ENCODE data around the gene PSPH.

Gene PSPH

DNA sequence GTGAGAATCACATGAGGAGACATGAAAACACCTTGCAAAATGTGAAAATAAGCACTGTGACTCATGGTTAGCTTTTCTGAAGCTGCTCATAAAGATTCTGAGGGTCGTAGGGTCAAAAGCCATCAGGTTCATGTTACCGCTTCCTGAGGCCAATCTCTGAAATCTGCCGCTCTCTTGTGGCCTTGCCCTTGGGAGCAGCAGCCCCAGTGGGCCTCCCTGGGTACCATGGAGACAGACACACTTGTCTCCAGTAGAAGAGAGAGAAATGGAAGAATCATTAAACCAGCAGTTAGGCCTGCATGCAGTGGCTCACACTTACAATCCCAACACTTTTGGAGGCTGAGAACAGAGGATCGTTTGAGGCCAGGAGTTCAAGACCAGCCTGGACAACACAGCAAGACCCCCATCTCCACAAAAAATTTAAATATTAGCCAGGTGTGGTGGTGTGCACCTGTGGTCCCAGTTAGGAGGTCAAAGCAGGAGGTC lies 44.0 kb downstream of the PSPH start:
- DNase-seq (ENCODE audit: low spot score) (peak; percentile 15), FAIRE-seq (no peak)

DNA sequence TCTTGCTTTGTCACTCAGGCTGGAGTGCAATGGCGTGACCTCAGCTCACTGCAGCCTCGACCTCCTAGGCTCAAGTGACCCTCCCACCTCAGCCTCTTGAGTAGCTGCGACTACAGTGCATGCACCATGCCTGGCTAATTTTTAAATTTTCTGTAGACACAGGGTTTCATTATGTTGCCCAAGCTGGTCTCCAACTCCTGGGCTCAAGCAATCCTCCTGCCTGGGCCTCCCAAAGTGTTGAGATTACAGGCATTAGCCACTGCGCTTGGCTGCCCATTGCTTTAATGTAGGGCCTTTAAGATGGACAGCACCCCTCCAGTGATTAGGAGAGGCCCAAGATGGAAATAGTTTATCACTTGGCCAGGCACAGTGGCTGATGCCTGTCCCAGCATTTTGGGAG lies 47.5 kb downstream of the PSPH start:
- no peak for DNase-seq (ENCODE audit: low spot score)
- no peak for FAIRE-seq

DNA sequence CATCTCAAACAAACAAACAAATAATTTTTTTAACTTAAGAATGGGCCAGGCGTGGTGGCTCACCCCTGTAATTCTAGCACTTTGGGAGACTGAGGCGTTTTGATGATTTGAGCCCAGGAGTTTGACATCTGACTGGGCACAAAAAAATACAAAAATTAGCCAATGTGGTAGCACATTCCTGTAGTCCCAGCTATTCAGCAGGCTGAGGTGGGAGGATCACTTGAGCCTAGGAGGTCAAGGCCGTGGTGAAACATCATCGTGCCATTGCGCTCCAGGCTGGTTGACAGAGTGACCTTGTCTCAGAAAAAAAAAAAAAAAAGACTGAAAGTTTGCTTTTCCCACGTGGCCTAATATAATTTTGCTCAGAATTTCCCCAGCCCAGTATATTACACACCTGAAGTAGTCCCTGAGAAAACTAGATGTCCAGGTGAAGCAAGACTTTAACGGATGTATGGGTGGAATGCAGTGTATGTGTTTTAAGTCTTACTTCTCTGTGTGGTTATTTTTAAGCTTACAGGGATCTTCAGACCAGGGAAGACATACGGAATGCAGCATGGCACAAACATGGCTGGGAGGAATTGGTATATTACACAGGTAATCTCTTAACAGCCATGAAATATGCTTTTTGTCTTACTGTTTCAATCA lies 54.3 kb downstream of the PSPH start:
- FAIRE-seq (no peak), DNase-seq (ENCODE audit: low spot score) (no peak)

DNA sequence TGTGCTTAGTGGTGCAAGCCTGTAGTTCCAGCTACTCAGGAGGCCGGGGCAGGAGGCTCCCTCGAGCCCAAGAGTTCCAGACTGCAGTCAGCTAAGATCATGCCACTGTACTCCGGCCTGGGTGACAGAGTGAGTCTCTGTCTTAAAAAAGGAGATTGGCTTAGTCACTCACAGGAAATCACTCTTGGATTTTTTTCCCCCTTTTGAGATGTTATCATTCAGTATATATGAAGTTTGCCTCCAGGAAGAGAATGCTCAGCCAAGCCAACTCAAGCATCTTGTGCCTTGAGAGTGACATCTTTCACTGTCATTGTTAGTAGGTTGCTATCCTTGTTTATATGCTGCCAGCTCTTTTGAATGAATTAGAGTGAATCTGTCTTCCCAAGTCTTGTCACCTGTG lies 58.9 kb downstream of the PSPH start:
- FAIRE-seq: no peak

DNA sequence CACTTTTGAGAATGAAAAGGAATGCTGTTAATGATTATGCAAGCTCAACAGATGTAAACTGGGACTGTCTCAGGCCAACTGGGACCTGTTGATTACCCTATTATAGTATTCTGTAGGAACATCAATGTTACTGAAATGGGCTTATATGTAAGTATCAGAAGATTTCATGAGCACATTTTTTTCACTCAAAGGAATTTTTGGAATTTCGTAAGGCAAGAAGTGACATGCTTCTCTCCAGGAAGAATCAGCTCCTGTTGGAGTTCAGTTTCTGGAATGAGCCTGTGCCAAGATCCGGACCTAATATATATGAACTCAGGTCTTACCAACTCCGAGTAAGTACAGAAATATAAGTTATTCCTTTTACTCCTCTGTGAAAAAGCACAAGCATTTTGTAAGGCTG lies 67.7 kb downstream of the PSPH start:
- no peak for FAIRE-seq

More for the DNA sequence above, 58.9 kb downstream of the PSPH start:
- no peak for DNase-seq (ENCODE audit: low spot score)

DNA sequence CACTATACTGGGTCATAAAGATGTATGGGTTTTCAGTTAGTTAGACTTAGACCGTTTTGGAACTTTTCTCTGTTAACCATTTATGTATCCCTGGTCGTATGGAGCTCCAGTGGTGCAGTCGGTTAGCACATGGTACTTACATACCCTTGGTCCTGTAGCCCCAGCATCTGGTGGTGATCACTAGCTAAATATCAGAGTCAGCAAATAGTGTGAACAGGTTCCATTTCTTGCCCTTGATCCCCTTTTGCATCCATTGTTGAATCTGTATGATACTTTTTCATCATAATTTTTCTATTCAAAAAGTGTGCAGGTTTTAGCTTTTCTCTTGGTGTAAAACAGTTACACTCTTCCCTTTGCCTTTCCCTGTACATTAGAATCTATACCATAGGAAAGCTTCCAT lies 71.0 kb downstream of the PSPH start:
- DNase-seq (ENCODE audit: low spot score) (no peak), FAIRE-seq (no peak)

More for the DNA sequence above, 67.7 kb downstream of the PSPH start:
- no peak for DNase-seq (ENCODE audit: low spot score)

DNA sequence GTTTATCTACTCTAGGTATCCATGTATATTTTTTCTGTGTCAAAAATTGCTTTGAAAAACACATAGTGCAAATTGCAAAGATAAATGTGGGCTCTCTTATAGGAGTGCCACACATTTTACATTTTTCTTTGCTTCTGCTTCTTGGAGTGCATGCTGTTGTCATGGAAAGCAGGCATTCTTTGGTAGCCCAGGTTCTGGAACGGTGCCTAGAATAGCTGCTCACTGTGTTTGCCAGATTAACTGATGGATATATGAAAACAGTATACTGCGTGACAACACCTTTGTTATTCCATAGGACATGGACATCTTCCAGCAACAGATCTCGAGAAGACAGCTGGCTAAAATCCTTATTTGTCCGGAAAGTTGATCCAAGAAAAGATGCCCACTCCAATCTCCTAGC lies 73.4 kb downstream of the PSPH start:
- no peak for FAIRE-seq
- no peak for DNase-seq (ENCODE audit: low spot score)

DNA sequence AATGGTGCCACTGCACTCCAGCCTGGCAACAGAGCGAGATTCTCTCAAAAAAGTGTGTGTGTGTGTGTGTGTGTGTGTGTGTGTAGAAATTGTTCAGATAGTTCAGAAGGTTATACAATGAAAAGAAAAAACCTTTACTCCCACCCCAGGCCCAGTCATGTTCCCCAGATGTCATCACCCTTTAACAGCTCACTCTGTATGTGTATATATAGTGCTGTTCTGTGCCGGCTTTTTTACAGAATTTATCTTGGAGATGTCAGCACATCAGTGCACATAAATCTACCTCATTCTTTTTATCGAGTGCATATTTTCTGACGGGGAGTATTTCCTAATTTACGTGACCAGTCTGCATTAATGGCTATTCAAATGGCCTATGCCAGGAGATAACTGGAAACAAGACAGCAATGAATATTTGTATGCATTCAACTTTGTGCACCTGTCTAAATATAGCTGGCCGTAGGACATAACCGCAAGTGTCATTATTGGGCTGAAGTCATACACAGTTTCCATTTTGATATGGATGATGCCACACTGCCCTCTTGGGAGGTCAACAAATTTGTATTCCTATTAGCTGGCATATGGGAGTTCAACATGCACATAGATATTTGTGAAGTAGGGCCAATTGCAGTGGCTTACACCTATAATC lies 75.1 kb downstream of the PSPH start:
- no peak for FAIRE-seq

DNA sequence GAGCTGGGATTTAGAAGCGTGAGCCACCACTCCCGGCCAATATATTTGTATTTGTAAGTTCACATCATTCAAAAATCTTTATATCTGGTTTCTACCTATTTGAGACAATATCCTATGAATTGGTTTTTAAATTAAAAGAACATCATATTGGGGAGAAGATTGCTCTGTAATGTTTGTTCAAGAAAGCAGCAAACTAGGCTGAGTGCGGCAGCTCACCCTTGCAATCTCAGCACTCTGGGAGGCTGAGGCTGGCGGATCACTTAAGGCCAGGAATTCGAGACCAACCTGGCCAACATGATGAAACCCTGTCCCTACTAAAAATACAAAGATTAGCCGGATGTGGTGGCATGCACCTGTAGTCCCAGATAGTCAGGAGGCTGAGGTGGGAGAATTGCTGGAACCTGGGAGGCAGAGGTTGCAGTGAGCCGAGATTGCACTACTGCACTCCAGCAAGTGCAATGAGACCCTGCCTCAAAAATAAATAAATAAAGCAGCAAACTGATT lies 77.4 kb downstream of the PSPH start:
- no peak for DNase-seq (ENCODE audit: low spot score)
- no peak for FAIRE-seq

More for the DNA sequence above, 75.1 kb downstream of the PSPH start:
- no peak for DNase-seq (ENCODE audit: low spot score)

DNA sequence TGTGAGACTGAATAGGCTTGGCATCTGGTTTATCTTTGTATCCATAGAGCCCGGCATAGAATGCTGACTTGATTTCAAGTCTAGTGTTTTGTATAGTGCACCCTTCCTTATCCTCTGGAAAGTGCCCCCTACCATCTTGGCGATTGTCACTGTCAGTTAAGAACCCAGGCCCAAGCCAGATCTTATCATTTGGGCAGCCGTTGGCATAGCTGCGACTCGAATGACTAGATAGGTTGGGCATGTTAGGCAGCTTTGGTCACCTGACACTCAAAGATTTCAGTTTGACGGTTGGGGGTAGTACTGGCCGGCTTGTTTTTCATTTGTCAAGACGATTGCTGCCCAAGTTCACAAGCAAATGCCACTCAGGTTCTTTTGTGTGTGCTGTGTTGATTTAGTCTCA lies 80.3 kb downstream of the PSPH start:
- DNase-seq (ENCODE audit: low spot score) (no peak), FAIRE-seq (no peak)

DNA sequence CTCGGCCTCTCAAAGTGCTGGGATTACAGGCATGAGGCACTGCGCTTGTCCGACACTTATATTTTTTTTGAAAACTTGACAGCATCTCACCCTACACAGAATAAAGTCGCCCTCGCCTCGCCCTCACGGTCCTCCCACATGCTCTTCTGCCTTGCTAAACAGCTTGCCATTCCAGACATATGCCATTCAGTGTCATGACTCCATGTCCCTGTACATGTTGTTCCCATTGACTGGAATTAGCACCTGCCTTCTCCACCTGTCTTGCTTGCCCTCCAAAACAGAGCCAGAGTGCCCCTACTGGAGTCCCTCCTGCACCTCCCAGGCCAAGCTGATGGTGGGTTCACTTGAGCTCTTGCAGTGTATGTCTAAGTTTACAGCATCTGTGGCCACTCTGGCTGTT lies 80.7 kb downstream of the PSPH start:
- FAIRE-seq (no peak), DNase-seq (ENCODE audit: low spot score) (no peak)

DNA sequence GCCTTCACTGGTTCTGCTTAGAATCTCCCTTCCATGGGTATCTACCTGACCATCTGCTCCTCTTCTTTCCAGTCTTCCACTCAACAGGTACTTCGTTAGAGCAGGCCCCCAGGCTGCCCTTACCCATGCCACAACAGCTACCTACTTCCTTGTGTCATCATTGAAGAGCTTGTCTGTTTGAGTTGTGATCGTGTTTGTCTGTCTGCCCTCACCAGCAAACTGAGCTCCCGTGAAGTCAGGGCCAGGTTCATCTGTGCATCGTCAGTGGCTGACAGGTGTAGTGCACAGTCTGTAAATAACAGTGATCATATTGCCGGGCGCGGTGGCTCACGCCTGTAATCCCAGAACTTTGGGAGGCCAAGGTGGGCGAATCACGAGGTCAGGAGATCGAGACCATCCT lies 81.9 kb downstream of the PSPH start:
- DNase-seq (ENCODE audit: low spot score) (no peak), FAIRE-seq (no peak)

DNA sequence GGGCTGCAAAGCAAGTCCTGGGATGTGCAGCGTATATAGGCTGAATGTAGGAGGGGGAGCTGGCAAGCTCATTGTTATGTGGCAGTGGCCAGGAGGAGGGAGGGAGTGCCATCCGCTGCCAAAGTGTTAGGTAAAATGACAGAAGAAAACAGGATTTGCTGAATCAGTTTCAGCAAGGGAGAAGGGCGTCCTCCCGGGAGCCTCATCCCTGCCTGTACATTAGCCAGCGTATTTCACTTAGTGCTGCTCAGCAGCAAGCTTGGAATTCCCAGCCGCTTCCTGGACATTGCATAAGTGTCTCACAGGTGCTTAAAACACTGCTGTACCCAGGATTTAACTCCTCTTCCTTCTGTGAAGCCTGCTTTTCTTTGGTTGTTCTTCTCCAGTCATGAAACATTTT lies 84.4 kb downstream of the PSPH start:
- FAIRE-seq (no peak), DNase-seq (ENCODE audit: low spot score) (no peak)

DNA sequence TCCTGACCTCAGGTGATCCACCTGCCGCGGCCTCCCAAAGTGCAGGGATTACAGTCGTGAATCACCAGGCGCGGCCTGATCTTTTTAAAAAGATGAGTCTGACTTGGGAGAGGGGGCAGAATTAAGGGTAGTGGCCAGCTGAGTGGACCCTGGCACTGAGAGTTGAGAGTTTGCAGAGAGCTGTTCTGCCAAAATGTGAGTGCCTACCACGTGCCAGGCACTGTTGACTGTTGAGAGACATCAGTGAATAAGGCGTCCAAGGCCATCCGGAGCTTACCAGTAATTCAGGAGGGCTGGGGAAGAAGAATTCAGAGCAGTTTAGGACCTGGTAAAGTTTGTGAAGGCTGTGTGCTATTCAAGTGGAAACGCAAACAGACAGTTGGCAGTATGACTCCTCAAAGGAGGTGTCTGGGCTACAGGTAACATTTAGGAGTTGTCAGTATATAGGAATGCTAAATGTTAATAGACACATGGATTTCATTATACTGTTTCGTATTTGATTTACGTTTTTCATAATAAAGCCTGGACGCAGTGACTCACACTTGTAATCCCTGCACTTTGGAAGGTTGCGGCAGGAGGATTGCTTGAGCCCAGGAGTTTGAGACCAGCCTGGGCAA lies 85.3 kb downstream of the PSPH start:
- DNase-seq (ENCODE audit: low spot score): no peak
- no peak for FAIRE-seq

DNA sequence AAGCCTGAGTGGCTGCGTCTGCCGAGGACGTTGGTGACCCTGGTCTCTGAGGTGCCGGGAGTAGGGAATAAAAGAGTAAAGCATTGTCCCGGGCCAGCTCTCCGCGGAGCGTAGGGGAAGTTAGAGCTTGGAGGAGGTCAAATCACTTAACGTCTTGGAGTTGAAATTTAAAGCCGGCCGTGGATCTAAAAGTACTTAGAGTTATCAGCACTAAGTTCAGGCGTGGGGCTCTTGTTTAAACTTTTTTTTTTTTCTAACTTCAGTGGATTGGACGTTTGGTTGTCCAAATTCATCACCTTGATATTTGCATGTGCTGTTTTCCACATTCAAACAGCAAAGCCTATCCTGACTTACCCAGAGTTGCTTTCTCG lies 86.2 kb downstream of the PSPH start:
- FAIRE-seq (no peak), DNase-seq (ENCODE audit: low spot score) (no peak)

DNA sequence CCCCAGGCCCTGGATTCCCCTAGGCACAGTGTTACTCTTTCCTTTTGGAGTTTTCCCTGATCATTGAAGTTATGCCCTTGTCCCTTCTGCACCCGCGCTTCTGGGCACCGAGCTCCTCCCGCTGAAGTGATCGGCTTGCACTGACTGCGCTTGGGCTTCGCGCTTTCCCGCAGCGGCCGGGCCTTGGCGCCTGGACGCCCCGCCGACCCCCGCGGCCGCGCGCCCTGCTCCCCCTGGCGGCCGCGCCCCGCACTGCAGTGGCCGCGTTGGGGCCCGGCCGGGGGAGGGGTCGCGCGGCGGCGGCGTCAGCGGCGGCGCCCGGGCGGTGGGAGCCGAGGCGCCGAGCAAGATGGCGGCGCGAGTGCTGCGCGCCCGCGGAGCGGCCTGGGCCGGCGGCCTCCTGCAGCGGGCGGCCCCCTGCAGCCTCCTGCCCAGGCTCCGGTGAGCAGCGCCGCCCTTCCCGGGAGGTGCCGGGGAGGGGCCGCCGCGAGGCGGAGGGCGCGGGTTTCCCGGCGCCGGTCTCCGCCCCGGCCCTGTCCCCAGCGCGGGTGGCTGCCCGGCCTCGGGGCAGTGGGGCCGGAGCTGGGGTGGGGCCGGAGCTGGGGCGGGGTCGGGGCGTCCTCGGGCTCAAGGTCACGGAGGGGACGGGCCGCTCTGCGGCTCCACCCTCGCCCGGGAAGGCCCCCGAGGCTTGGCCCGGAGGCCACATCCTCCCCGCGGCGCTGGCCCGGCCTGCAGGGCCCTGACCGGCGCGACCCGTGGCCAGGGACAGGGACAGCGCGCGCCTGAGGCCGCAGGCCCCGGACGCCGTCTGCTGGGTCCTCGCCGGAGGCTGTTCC lies 86.8 kb downstream of the PSPH start, which contains the start of gene NIPSNAP2:
NIPSNAP2 (plus strand) TSS at position 325 of the 839 bp plus-strand sequence; CDS start at position 350, 25 bp downstream.
- peak; percentile 74 for DNase-seq (ENCODE audit: low spot score)
- no peak for FAIRE-seq

DNA sequence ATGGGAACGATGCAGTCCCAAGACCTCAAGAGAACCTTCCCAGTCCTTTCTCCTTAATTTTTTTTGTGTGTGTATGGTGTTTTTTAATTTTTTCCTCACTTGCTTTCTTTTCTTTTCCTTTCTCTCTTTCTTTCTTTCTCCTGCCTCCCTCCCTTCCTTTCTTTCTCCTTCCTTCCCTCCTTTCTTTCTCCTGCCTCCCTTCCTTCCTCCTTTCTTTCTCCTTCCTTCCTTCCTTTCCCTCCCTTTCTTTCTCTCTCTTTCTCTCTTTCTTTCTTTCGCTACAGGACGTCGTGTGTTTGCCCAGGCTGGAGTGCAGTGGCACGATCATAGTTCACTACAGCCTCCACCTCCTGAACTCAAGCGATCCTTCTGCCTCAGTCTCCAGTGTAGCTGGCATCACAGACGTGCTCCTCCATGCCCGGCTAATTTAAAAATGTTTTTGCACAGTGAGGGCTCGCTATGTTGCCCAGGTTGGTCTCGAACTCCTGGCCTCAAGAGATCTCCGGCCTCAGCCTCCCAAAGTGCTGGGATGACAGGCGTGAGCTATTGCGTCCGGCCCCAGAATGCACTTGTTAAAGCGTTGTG lies 87.6 kb downstream of the PSPH start:
- DNase-seq (ENCODE audit: low spot score): no peak
- no peak for FAIRE-seq

DNA sequence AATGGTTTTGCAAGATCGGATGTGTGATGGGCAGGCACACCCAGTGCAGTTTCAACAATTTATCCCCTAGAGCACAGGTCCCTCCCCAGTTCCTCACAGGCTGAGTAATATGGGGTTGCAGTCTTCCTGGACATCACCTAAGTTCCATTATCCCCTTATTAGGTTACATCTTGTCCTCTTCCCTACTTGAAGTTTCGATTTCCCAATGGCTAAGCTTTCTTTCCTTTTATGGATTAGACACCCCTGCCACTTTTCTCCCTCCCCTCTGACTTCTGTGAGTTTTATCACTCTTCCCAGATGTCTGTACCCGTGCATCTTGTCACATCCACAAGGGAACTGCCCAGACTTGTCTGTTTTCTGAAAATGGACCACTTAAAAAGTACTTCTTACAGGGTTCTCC lies 89.2 kb downstream of the PSPH start:
- DNase-seq (ENCODE audit: low spot score) (no peak), FAIRE-seq (no peak)
